Loucy (cell line): ENCODE results near the gene TRIM34.

Source experiments
- CTCF ChIP-seq: fragments of 200-600 bp; sonication (generic); conservative IDR thresholded peaks from 2 replicates; pipeline ENCODE4 v1.5.1; 2014; ENCODE audit warnings: mild to moderate bottlenecking, antibody characterized with exemption, low read length
- EZH2phosphoT487 ChIP-seq: fragments of 200-600 bp; IDR thresholded peaks from 2 replicates; pipeline ENCODE4 v1.6.1; 2018; ENCODE audit warnings: antibody characterized with exemption, mild to moderate bottlenecking, moderate library complexity, borderline replicate concordance

DNA sequence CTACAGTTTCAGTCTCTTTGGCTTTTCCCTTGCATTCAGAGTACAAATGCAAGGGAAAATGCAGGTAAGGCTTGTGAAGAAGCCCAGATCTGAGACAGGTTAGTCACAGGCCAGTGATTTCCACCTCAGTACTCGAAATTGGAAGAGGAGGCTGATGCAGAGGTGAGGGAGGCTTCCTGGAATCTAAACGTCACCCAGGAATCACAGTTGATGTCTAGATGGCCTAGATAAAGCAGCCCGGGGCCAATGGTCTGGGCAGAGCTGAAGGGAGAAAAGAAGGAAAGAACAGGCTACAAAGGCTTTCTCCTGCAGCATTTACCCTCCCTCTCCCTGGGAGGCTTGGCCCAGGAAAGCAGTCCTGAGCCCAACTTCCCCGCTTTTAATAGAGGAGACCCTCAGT, 19.9 kb upstream of the TRIM34 start:
- TF ChIP-seq EZH2phosphoT487 (no peak), CTCF (no peak)
